ENCODE data around the gene POU6F2.
"Not testable (repeated sequence)": the region's sequence is repeated elsewhere in the genome, so short reads cannot be mapped to it uniquely, and the experiment has no call there.

Gene POU6F2

GRCh38 chr7:38977685-38978084 lies at the start of gene POU6F2:
Gene POU6F2, plus strand, starts transcription at chr7:38977909. Its CDS starts 45 bp downstream, at chr7:38977954.
- no peak for DNase-seq

GRCh38 chr7:38928506-38928905 lies 49.2 kb upstream of the POU6F2 start:
- no peak for DNase-seq

- DNase-seq = no peak
These were observed 48.1 kb upstream of the POU6F2 start for GRCh38 chr7:38929460-38930171.

- peak; percentile 27 for DNase-seq
These were observed 45.1 kb upstream of the POU6F2 start for GRCh38 chr7:38932509-38933168.

GRCh38 chr7:38934051-38934450 lies 43.7 kb upstream of the POU6F2 start:
- no peak for DNase-seq

GRCh38 chr7:38934536-38934935 lies 43.2 kb upstream of the POU6F2 start:
- peak; percentile 38 for DNase-seq

- no peak for DNase-seq
These were observed 41.1 kb upstream of the POU6F2 start for GRCh38 chr7:38936641-38937040.

- no peak for DNase-seq
These were observed 39.7 kb upstream of the POU6F2 start for GRCh38 chr7:38938001-38938485.

GRCh38 chr7:38938589-38938988 lies 39.1 kb upstream of the POU6F2 start:
- DNase-seq = no peak

GRCh38 chr7:38940774-38941173 lies 36.9 kb upstream of the POU6F2 start:
- no peak for DNase-seq

GRCh38 chr7:38942431-38943051 lies 35.2 kb upstream of the POU6F2 start:
- no peak for DNase-seq

GRCh38 chr7:38947541-38947940 lies 30.2 kb upstream of the POU6F2 start:
- DNase-seq = not testable (repeated sequence)

- peak; percentile 70 for DNase-seq
These were observed 27.4 kb upstream of the POU6F2 start for GRCh38 chr7:38950309-38950708.

- no peak for DNase-seq
These were observed 26.5 kb upstream of the POU6F2 start for GRCh38 chr7:38951213-38951612.

- DNase-seq = no peak
These were observed 24.5 kb upstream of the POU6F2 start for GRCh38 chr7:38953227-38953626.

- no peak for DNase-seq
These were observed 23.7 kb upstream of the POU6F2 start for GRCh38 chr7:38953971-38954370.

GRCh38 chr7:38955892-38956291 lies 21.8 kb upstream of the POU6F2 start:
- no peak for DNase-seq

- DNase-seq = no peak
These were observed 15.7 kb upstream of the POU6F2 start for GRCh38 chr7:38962028-38962427.

- no peak for DNase-seq
These were observed 12.8 kb upstream of the POU6F2 start for GRCh38 chr7:38964921-38965320.

GRCh38 chr7:38973760-38974159 lies 3.9 kb upstream of the POU6F2 start:
- DNase-seq = no peak

- no peak for DNase-seq
These were observed 1.7 kb upstream of the POU6F2 start for GRCh38 chr7:38975944-38976392.

- no peak for DNase-seq
These were observed 782 bp downstream of the POU6F2 start for GRCh38 chr7:38978491-38978890.

- no peak for DNase-seq
These were observed 14.5 kb downstream of the POU6F2 start for GRCh38 chr7:38992203-38992602.

- DNase-seq = no peak
These were observed 23.9 kb downstream of the POU6F2 start for GRCh38 chr7:39001595-39001994.
